GM12878 (cell line): ENCODE measurements around the gene TRABD2A. TPM values are rescaled to one million over a fixed set of nuclear protein-coding genes. Genes with fewer than 3 reads are reported as not detected.
A peak's percentile ranks its signal among the peaks of the same experiment; 100 is the strongest.

Experiments used
- ATF2 ChIP-seq: IDR thresholded peaks from 2 replicates; pipeline ENCODE4 v1.6.1; 2012; ENCODE audit warnings: low read length, inconsistent platforms
- BRCA1 ChIP-seq: IDR thresholded peaks from 2 replicates; pipeline ENCODE4 v1.6.1; 2011; ENCODE audit warnings: low read depth, low read length, improper control_type of control experiment
- CBX3 ChIP-seq: fragments of 200-600 bp; sonication (generic); IDR thresholded peaks from 2 replicates; pipeline ENCODE4 v1.6.1; 2016; ENCODE audit warnings: low read depth, borderline replicate concordance
- EP300 ChIP-seq, 2 experiments: fragments of 150-350 bp in 1 of 2; IDR thresholded peaks; 2 replicates each; pipeline ENCODE4 v1.6.1; 2011 to 2012; ENCODE audit warnings: low read depth in 2 of 2, low read length in 2 of 2, borderline replicate concordance in 1 of 2, improper control_type of control experiment in 1 of 2, inconsistent platforms in 1 of 2; ENCODE audit not compliant: control insufficient read depth in 1 of 2
- HSF1 ChIP-seq: fragments of 150-350 bp; IDR thresholded peaks from 2 replicates; pipeline ENCODE4 v1.6.1; 2014; ENCODE audit warnings: mild to moderate bottlenecking, low read depth, low read length
- IKZF2 ChIP-seq, 2 experiments: fragments of 450-650 bp; IDR thresholded peaks; 2 replicates each; pipeline ENCODE4 v1.6.1; 2017; ENCODE audit warnings: mild to moderate bottlenecking in 2 of 2, moderate library complexity in 2 of 2
- IRF5 ChIP-seq: fragments of 450-650 bp; IDR thresholded peaks from 2 replicates; pipeline ENCODE4 v1.6.1; 2017; ENCODE audit warnings: borderline replicate concordance
- LARP7 ChIP-seq: fragments of 450-650 bp; IDR thresholded peaks from 2 replicates; pipeline ENCODE4 v1.6.1; 2017; ENCODE audit warnings: mild to moderate bottlenecking
- MAX ChIP-seq: IDR thresholded peaks from 2 replicates; pipeline ENCODE4 v1.6.1; 2012; ENCODE audit warnings: low read depth, low read length, improper control_type of control experiment
- NFXL1 ChIP-seq: fragments of 450-650 bp; IDR thresholded peaks from 2 replicates; pipeline ENCODE4 v1.6.1; 2017; ENCODE audit warnings: antibody characterized with exemption, mild to moderate bottlenecking, borderline replicate concordance
- PRDM15 ChIP-seq: fragments of 450-650 bp; formaldehyde crosslinking; IDR thresholded peaks from 2 replicates; pipeline ENCODE4 v1.4.0; 2020; ENCODE audit warnings: mild to moderate bottlenecking, moderate library complexity
- RELA ChIP-seq: fragments of 450-650 bp; IDR thresholded peaks from 2 replicates; pipeline ENCODE4 v1.8.0; 2014; ENCODE audit warnings: borderline replicate concordance; ENCODE audit not compliant: partially characterized antibody
- SP1 ChIP-seq: IDR thresholded peaks from one replicate; pipeline ENCODE4 v1.6.1; 2011; ENCODE audit warnings: low read depth, low read length
- SPI1 ChIP-seq: IDR thresholded peaks from 2 replicates; pipeline ENCODE4 v1.6.1; 2011; ENCODE audit warnings: low read depth, mild to moderate bottlenecking, low read length, moderate library complexity, borderline replicate concordance; ENCODE audit not compliant: insufficient read depth
- TCF3 ChIP-seq: IDR thresholded peaks from 2 replicates; pipeline ENCODE4 v1.6.1; 2012; ENCODE audit warnings: low read depth, mild to moderate bottlenecking, low read length, borderline replicate concordance; ENCODE audit not compliant: insufficient read depth
- ZBTB4 ChIP-seq: fragments of 450-650 bp; formaldehyde crosslinking; IDR thresholded peaks from 2 replicates; pipeline ENCODE4 v1.4.0; 2022; ENCODE audit warnings: mild to moderate bottlenecking, moderate library complexity
- polyA plus RNA-seq, 11 experiments: library from polyadenylated mRNA; depleted of rRNA in 4 of 11; unstranded in 6 of 11; stranded (reverse) in 5 of 11; fragments of >200 nt; fragmentation: Nextera tagmentation in 4 of 11; fragmentation: Illumina TruSeq in 1 of 11; extraction: Ambion mirVana in 4 of 11; extraction: Trizol in 1 of 11; gene quantifications; 1 replicate in 1 of 11; 2 replicates in 10 of 11; pipeline versions ENCODE4 v1.2.1 to v1.2.3, GENCODE V29; 2011 to 2016; ENCODE audit warnings: inconsistent platforms in 2 of 11, missing spikeins in 2 of 11, low read depth in 1 of 11
- total RNA-seq, 4 experiments: library from RNA; depleted of rRNA in 3 of 4; stranded (reverse); fragments of >200 nt in 3 of 4; fragmentation: Illumina TruSeq in 1 of 4; extraction: Trizol in 1 of 4; gene quantifications; 2 replicates each; pipeline versions ENCODE4 v1.2.1 to v1.2.3, GENCODE V29; 2013 to 2021

The TRABD2A gene
- total and polyA plus RNA-seq, 10 of the 15 experiments (the other 5 are each of a cell fraction or from before 2014, with no cell fraction given), result 1.4 to 7.6 (median 4.1) TPM

- TF ChIP-seq ATF2 (no peak), EP300 (IDR thresholded peaks at IDR 0.05; ENCODE audit: borderline replicate concordance in 1 of 2, control insufficient read depth in 1 of 2, low read depth in 2 of 2, low read length in 2 of 2) (0 out of 4 replicates have a peak, but pooled peaks of 1 of the 2 experiments have one; percentile 49), TCF3 (no peak), CBX3 (no peak), BRCA1 (no peak), IKZF2 (IDR thresholded peaks at IDR 0.05) (peak; percentile 38 to 44; a peak in 2 of 4 replicates), SPI1 (peak; percentile 86; the same call in 1 of the 2 replicates), HSF1 (no peak), RELA (no peak), ZBTB4 (CRISPR knock-in tag) (no peak), PRDM15 (CRISPR knock-in tag) (no peak), MAX (no peak), LARP7 (no peak), SP1 (no peak), NFXL1 (no peak), IRF5 (no peak)
These were observed 1.1 kb downstream of the TRABD2A start (continued) for GRCh38 chr2:84879584-84880394.
